GM21786 (cell line): ENCODE results near the gene CRYBG1.
"Not testable (repeated sequence)": the region's sequence is repeated elsewhere in the genome, so short reads cannot be mapped to it uniquely, and the experiment has no call there.

Source experiments
- ATAC-seq: cut with Tn5 transposase; IDR thresholded peaks from one replicate; pipeline ENCODE4 v1.9.1; 2021; ENCODE audit not compliant: unreplicated experiment

CRYBG1 gene

DNA sequence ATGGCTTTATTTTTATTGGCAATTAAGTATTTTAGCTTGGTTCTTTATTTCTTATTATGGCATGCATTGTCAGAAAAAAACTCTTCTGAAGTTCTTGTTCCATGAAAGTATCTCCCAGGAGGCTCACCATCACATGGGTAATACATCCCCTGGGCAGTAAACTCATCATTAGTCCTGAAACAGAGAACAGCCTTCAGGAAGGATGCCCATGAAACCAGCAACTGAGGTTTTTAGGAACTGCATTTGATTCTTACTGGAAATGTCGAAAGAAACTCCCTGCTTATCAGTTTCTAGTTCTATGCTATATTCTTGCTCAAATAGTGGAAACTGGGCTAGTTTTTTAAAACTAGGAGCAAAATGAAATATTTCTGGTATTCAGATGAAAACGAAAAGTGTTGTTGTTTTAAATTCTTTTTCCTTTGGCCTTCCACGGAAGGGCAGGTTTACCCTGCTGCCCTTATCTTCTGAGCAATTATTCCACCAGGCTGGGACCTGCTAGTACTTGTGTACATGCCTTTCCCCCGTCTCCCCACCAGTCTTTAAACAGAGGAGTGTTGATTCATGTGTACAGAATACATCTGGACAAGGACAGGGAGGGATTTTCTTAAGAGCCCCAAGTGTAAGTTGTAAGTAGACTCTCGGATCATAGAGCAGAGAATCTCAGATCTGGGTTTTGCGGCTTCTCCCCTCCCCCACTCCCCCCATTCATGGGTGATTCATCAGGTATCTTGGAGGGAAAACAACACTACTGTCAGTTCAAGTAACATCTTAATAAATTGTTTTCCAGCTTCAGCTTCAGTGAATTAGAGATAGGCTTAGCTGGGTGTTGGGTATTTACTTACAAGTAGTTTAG, 187.3 kb downstream of the CRYBG1 start:
- ATAC-seq = no peak

DNA sequence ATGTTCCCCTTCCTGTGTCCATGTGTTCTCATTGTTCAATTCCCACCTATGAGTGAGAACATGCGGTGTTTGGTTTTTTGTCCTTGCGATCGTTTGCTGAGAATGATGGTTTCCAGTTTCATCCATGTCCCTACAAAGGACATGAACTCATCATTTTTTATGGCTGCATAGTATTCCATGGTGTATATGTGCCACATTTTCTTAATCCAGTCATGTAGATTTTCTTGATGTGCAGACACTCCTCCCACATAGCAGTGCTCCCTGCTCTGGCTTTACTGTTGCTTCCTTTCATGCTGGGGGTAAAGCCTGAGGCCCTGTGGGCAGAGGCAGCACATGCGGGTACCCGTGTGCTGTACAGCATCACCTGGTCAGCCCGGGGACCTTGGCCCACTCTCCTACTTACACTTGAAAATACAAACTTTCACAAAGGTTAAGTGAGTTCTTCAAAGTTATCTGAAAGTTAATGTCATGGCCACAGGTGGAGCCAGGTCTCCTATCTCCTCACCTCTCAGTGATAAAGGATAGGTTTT, 188.5 kb downstream of the CRYBG1 start:
- ATAC-seq = not testable (repeated sequence)

DNA sequence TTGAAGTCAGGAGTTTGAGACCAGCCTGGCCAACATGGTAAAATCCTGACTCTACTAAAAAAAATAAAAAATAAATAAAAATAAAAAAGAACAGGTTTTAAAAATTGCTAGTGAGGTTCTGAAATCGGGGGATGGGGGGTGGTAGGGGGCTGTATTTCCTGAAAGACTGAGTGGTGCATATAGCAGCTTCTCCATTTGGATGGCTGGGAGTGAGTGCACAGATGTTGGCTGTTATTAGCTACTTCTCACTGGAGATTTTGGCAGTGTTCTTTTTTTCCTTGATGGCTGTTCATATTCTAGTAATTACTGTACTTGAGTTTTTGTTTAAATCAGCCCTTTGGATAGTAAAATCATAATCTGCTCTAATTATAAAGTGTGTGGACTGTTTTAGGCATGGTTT, 189.0 kb downstream of the CRYBG1 start:
- ATAC-seq = no peak

DNA sequence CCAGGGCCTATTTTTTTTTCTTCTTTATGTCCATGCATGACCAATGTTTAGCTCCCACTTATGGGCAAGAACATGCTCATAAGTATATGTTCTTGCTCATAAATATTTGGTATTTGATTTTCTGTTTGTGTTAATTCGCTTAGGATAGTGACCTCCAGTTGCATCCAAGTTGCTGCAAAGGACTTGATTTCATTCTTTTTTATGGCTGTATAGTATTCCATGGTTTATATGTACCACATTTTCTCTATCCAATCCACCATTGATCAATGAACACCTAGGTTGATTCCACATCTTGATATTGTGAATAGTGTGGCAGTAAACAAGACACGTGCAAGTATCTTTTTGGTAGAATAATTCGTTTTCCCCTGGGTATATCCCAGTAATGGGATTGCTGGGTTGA, 190.6 kb downstream of the CRYBG1 start:
- ATAC-seq = no peak

DNA sequence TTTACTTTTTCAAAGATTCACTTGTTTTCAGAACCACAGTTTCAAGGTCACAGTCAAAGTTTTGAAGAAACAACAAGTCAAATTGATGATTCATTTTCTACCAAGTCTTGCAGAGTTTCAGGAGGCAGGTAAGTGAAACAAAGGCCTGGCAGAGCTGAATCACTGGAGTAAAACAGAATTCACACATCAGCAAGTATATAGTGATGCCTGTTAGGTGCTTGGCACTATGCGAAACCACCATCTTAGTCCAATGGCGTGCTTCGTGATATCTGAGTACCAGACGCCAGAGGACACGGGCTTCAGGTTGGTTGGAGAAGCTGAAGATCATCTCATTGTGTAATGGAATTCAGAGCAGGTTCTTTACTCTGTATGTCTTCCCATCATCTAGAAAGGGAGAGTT, 192.9 kb downstream of the CRYBG1 start:
- no peak for ATAC-seq

DNA sequence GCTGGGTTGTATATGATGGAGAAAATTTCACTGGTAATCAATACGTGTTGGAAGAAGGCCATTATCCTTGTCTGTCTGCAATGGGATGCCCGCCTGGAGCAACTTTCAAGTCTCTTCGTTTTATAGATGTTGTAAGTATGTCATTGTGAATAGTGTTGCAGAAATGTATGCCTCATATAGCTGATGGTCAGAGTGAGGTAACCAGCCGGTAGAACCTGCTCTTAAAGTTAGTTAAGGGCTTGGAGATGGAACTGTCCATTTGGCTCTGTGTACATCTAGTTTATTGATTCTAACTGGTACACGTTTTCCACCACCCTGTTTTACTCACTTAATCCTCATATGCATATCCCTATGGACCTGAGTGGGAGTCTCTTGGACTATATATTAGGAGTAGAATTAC, 195.2 kb downstream of the CRYBG1 start:
- ATAC-seq = no peak

DNA sequence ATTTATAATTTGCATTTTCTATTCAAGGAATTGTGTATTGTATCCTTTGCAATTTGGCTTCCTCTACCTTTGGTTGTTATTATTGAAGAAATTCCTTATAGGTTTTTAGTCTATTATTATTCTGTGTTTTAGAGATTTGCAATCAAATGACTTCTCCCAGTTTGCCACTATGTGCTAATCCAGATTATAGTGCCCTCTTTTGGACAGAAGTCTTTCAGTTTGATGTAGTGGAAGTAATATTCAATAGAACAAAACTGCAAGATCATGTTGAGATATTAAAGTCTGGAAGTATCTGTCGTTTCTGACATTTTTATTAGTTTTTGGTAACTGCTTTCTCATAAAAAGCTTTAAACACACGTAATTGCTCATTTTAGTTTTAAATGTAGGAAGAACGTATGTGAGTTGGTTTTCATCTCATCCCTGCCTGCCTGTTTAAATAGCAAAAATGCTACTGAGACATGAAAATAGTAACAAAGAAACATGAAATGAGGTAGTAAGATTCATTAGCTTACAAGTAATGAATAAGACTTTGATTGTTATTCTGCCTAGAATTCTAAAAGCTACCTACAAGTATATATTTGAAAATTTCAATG, 195.9 kb downstream of the CRYBG1 start:
- ATAC-seq = no peak

DNA sequence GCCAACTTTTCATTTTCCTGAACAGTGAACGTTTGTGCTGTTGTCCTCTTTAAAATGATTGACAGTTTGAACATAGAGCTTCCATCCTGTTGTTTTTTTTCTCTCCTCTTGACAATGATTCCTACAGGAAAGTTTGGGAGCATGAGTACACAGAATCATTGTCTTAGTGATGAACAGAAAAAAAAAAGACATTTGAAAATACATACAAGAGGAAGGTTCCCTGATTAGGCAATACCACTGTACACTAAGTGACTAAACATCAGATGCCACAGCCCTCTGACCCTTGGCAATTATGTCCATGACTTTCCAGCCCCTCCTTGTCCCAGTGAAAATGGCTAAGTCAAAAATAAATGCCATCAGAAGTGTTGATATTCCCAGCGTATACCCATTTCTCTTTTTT, 197.3 kb downstream of the CRYBG1 start:
- no peak for ATAC-seq

DNA sequence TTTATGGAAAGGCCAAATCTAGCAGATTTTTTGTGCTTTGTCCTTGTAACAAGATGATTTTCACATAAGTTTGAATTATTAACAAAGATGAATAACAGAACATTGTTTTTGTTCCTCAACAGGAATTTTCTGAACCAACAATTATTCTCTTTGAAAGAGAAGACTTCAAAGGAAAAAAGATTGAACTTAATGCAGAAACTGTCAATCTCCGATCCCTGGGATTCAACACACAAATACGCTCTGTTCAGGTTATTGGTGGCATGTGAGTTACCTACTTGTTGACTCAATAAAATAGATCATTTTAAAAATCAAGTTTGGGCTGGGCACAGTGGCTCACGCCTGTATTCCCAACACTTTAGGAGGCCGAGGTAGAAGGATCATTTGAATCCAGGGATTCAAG, 197.8 kb downstream of the CRYBG1 start:
- ATAC-seq = no peak

DNA sequence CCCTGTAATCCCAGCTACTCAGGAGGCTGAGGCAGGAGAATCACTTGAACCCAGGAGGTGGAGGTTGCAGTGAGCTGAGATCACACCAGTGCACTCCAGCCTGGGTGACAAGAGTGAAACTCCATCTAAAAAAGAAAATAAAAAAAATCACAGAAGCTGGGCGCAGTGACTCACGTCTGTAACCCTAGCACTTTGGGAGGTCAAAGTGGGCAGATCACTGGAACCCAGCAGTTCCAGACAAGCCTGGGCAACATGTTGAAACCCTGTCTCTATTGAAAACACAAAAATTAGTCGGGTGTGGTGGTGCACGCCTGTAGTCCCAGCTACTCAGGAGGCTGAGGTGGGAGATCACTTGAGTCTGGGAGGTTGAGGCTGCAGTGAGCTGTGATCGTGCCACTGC, 199.1 kb downstream of the CRYBG1 start:
- ATAC-seq = not testable (repeated sequence)

DNA sequence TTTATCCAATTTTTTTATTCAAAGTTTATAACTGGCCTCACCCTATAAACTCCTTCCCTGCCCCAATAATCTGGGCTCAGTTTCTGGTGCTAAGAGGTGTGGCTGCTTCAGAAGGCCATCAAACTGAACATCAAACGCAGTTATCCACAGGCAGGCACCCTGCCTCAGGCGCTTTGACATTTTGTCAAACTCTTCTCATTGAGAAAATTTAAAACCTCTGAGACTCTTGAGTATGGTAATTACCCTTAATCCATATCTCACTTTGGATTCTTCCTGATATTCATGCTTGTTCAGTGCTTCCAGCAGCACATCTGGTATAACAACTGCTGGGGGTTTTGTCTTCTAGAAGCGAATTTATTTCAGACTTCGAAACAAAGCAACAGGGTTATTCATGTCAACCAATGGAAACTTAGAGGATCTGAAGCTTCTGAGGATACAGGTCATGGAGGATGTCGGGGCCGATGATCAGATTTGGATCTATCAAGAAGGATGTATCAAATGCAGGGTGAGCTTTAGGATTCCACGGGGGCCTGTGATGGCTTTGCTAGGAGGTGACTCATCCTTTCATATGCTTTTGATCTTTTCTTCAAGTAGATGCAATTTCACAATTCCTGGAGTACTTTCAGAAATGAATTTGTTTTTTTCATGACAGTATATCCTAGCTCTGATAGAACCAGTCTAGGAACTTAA, 200.6 kb downstream of the CRYBG1 start:
- ATAC-seq = no peak

DNA sequence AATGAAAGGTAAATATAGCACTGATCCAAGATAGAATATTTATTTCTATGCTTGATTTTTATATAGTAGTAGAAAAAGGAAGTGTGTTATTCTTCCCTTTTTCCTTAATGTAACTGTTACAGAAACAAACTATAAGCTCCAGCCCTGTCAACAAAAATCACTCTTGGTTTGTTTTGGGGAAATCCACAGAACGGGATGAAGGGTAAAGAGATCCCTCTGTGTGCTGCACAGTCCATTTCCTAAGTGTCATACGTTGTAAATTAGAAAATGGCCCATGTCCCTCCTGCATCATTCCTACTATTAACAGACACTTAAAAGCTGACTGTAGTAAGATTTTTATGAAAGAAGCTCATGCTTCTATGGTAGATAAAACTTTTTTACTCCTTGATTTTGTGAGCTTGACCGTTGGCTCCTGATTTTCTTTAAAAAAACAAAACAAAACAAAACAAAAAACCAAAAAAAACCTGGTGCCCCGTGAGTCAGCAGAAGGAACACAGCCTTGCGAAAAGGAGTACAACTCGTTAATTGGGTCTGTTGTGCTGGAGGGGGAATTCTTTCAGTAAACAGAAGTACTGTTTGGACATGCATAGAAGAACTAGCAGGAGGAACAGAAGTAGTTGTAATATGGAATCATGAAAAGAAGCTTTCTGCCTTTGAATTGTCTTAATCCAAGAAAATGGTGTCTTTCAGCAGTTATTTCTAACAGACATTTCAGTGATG, 201.3 kb downstream of the CRYBG1 start:
- no peak for ATAC-seq

DNA sequence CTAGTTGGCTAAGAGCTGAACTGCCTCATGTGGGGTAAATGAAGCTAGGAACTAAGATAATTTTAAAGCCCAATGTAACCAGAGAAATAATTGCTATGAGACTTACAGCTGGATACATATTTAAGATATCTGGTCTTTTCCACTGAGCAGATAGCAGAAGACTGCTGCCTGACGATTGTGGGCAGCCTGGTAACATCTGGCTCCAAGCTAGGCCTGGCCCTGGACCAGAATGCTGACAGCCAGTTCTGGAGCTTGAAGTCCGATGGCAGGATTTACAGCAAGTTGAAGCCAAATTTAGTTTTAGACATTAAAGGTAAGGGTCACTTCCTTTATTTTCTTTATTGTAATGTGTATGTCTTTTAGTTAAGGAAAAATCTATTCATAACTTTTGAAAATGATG, 203.1 kb downstream of the CRYBG1 start:
- no peak for ATAC-seq

DNA sequence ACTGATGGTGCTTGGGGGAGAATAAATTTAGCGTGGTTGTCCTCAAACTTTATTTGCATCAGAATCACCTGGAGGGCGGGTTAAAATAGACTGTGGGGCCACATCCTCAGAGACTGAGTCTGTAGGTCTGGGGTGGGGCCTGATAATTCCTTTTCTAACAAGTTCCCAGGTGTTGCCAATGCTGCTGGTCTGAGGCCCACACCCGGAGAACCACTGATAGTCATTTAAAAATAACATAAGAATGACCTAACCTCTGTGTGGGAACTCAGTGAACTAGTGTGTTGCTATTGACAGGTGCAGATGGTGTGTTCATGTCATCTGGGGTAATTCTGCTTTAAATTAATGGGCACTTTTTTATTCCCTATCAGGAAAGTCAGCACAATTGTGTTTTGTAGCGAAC, 204.0 kb downstream of the CRYBG1 start:
- ATAC-seq = no peak

DNA sequence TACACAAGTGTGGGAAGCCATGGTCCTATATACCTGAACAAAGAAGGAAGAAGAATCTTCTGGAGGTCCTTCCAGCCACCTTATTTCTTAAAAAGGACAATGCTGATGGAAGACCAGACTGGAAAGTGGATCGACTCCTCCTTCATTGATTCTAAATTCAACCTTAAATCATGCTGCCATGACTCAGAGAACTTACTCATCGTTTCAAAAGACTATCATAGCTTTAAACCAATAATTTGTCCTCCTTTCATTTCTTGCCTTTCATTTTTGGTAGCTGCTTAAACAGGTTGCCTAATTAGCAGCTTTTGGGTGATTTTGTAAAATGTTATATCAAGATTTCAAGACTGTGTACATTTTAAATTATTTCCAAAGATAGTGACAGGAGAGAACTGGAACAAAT, 208.0 kb downstream of the CRYBG1 start:
- no peak for ATAC-seq

DNA sequence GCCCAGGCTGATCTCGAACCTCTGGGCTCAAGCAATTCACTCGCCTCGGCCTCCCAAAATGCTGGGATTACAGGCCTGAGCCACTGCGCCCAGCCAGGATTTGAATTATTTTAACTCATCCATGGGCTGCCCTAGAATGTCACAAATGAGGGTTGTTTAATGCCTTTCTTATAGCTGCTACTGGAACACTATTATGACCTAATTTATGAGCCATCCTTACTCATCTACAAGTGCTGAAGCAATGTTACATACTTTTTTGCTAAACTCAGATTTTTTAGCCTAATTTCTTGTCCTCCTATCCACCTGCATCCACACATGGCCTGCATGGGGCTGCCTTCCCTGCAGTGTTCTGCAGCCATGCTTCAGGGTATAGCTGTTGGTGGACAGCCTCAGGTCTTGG, 208.9 kb downstream of the CRYBG1 start:
- ATAC-seq = no peak

DNA sequence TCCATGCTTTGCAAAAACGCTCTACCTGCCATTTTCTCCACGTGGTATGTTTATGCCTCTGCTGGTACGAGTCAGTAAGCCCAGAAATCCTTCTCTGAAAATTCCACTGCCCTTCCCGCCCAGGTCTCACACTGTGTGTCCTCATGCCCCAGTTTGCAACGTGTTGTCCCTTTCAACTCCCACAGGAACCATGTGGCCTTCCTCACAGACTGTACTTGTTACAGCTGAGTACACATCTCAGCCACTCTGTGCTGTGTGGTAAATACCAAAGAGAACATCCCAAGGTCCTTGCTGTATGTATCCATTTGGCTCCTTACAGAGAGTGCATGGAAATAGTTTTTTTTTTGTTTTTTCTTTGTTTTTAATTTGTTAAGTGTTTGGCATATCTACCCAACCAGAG, 211.9 kb downstream of the CRYBG1 start:
- no peak for ATAC-seq

DNA sequence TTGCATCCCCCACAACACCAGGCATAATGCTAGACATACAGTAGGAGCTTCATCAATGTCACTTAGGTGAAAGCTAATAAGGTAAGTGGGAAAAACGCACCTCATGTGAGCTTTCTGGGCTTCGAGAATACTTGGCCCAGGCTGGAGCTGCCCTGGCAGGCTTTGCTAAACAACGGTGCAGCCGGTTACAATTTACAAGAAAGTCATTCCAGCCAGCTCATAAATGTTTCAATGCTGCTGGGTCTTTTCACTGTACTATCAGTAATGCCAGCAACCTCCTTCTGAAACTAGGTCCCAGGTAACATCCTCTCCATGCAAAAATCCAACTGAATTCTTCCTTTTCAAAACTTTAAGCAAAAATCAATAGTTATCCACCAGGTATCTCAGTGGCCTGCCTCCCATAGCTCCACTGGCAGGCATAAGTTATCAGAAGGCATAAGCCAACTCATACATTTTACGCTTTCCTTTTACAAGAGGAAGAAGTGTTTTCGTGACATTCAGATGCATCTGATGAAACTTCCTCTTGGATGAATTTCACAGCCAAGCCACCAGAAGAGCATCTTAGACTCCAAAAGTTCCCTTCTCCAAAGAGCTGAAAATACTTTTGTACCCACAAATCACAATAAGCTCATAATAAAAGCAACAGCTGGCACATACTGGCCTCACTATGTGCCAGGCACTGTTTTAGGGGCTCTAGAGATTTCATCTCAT, 212.5 kb downstream of the CRYBG1 start:
- no peak for ATAC-seq

DNA sequence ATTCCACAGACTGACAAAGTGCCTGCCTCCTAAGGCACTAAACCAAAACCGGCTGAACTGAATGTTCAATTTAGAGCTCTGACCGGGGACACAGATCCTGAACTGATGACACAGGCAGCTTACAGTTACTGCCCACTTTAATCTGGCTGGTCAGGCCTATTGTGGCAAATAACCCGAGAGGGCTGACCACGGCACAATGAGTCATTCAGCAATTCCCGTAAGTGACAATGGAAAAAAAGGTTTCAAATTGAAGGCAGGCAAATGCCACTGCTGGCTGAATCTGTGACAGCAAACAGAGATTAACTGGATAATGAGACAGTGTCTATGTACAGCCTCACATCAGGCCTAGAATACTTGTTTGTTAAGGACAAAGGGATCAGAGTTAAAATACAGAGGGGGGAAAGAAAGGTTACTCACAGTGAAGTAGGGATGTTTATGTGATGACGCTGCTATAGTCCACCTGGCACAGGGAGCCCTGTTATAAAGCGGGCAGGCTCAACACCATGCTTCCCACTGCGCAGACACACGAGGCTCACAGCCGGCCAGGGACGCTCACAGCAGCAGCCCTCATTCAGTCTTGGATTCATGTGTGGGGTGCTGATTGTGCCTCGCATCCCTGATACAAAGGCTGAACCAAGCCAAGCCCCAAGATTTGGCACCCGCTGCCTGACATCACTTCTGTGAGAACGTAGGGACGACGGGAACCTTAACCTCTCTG, 214.4 kb downstream of the CRYBG1 start:
- ATAC-seq = no peak

DNA sequence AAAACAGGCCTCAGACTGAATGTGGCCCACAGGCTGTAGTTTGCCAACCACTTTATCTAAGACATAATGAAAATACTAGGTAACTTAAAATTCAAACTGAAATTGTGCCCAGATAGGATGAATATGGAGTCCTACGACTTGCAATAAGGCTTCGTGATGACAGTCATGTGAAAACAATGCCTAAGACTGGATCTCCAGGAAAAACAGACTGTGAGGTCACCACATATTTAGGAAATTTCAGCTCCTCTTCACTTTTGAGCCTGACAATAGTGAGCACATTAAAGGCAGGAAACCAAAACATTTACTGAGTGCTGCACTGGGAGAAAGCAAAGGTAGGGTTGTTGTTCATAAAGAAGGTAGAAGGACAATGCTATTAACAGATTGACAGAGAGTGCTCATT, 218.8 kb downstream of the CRYBG1 start:
- ATAC-seq = no peak
